Measurements from ENCODE around the gene FZD1.

- no peak for TF ChIP-seq POLR2AphosphoS5 (IDR thresholded peaks at IDR 0.05)
- no peak for TF ChIP-seq CTCF (IDR thresholded peaks at IDR 0.05)
- TF ChIP-seq POLR2A (IDR thresholded peaks at IDR 0.05), result no peak
Measured at GRCh38 chr7:91291302-91291701, 27.1 kb downstream of the FZD1 start.
